Cortex of kidney (tissue), 1 donor: ENCODE data around the gene SNX4.
"Not testable (repeated sequence)": the region's sequence is repeated elsewhere in the genome, so short reads cannot be mapped to it uniquely, and the experiment has no call there.

ENCODE experiments used
- DNase-seq: peaks from one replicate; lab custom pipeline; 2025; lab: John Stamatoyannopoulos, UW

The SNX4 gene

DNA sequence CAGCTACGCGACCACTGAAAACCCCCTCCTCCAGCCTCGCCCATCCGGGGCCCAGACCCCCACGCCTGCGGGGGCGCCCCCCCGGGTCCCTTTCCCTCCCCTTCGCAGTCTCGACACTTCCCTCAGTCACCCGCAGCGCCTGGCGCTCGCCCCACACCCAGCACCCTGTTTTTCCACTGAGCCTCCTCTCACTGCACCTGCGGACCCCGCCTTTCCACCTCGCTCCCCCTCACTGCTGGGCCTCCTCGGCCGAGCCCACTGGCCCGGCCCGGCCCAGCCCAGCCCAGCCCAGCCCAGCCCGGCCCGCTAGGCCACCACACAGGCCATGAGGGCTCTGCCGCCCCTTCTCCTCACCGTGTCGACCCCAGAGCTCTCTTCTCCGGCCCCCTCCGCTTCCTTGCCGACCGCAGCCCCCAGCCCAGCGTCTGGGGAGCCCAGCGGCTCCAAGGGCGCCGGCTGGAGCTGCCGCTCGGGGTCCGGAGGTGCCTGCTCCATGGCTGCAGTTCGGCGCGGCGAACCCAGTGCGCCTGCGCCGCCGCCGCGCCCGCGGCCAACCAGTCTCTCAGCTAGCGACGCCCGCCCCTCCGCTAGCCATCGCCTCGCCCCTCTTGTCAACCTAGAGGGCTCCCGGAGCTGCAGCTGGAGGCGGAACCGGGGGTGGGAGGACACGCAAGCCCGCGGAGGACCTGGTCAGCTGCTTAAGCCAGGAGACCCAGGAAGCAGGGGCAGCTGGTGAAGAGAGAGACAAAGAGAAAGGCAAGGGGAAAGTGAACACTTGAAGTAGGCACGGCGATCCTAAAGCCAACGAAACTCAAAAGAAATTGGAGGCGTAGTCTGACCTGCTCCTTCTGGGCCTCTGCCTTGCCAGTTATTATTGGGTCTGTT is at the start of gene SNX4:
SNX4 (minus strand) TSS at position 525 of the 885 bp plus-strand sequence; CDS start at position 495, 30 bp downstream.
- no peak for DNase-seq

DNA sequence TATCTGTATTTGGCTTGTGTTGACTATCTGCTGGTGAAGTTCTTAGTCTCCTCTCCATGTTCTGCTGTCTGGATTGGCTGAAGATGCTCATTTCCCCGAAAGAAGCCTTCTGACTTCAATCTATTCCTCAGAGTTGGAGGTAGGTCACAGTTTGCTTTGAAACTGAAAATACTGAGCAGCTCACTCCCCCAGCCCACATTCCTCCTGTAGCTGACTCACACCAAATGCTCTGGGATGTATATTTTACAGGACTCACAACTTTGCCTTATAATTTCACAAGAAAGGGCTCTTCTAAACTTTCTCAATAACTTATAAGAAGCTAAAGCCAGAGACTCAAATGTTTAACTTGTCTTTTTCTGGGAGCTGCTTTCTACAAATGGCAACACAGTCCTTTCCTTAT is 36.3 kb upstream of the SNX4 start:
- no peak for DNase-seq

DNA sequence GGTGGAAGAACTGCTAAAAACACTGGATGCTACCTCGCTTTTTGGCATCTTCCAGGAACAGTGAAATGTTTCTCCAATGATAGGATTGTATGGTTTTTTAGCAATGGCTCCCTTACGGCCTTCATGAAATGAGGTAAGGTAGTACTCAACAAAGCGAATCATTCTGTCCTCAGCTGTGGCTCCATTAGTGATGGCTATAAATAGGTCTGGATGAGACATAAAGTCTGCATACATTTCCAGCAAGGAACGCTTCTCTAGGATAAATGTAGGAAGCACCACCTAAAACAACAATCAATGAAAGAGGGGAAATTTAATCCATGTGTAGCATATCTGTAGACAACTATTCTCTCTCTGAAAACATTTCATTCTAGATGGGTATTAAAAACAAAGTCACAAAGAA is 32.4 kb upstream of the SNX4 start:
- no peak for DNase-seq

- DNase-seq, result no peak
These were observed 8.9 kb upstream of the SNX4 start for GRCh38 chr3:125528920-125529319.

GRCh38 chr3:125525153-125525552 is 5.2 kb upstream of the SNX4 start:
- DNase-seq, result no peak

DNA sequence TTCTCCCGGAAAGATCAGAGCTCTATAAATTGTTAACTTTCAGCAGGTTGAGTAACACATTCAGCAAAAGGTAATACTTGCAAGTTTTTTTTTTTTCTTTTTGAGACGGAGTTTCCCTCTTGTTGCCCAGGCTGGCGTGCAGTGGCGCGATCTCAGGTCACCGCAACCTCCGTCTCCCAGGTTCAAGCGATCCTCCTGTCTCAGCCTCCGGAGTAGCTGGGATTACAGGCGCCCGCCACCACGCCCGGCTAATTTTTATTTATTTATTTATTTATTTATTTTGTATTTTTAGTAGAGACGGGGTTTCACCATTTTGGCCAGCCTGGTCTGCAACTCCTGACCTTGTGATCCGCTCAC is 539 bp upstream of the SNX4 start:
- DNase-seq, result not testable (repeated sequence)

- no peak for DNase-seq
These were observed 4.6 kb downstream of the SNX4 start for GRCh38 chr3:125515421-125515820.

DNA sequence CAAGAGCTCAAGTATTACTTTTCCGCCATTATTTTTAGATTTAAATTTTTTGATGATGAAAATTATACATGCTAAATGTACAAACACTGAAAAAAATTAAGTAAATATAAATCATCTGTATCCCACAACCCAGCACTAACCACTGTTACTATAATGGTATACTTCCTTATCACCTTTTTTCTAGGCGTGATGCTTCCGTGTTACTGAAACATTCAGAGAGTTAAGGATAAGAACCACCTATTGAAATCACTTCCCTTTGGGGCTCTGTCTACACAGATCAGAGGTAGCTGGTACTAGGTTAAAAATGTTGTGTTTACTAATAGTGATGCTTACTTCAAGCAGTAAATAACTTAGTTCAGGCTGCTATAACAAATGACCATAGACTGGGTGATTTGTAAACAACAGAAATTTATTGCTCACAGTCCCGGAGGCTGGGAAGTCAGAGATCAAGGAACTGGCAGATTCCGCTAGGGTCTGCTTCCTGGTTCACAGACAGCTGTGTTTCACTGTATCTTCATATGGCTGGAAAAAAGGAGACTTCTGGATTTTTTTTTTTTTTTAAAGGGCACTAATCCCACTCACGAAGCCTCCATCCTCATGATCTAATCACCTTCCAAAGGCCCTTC is 6.4 kb downstream of the SNX4 start:
- DNase-seq, result no peak

DNA sequence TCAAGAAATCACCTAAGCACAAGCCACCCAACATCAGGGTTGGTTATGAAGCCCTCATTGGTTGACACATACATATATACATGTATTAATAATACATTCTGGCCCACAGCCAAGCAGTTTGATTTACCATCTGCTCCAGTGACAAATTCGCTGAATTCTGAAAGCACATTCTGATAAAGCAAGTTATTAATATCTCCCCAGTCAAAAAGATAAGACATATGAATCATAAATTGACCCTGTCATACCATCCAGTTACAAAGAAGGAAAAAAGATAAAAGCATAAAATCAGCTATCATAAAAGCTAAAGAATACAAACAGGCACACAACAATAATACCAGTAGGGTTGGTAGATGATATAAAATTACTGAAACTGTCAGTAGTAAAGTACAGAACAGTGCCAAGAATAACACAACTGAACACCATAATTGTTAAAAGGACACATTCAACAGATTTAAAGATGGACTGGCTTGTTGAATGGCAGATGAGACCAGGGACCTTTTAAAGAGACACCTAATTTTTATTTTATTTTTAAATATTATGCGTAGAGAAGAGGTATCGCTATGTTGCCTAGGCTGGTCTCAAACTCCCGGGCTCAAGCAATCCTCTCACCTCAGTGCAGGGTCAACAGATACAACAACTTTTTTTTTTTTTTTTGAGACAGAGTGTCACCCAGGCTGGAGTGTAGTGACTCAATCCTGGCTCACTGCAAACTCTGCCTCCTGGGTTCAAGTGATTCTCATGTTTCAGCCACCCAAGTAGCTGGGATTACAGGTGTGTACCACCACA is 7.7 kb downstream of the SNX4 start:
- DNase-seq, result no peak

- no peak for DNase-seq
These were observed 8.4 kb downstream of the SNX4 start for GRCh38 chr3:125511420-125512118.

GRCh38 chr3:125507128-125507527 is 12.9 kb downstream of the SNX4 start:
- no peak for DNase-seq

GRCh38 chr3:125498630-125499029 is 21.4 kb downstream of the SNX4 start:
- no peak for DNase-seq

- no peak for DNase-seq
These were observed 23.3 kb downstream of the SNX4 start for GRCh38 chr3:125496701-125497100.

DNA sequence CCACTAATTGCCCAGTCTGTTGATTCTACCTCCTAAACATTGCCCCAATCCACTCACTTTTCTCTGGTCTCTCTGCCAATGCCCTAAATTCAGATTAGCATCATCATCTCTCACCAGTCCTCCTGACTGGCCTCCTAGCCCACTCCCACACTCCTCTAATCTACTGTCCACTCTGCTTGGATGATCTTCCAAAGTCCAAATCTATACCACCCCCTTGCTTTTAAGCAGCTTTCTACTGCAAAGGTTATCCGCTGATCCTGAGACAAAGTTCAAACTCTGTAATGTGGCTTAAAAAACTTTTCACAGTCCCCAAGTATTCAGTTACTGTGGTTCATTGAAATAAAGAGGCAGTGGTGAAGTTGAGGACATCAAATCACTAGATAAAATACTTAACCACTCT is 37.6 kb downstream of the SNX4 start:
- no peak for DNase-seq

- no peak for DNase-seq
These were observed 38.2 kb downstream of the SNX4 start for GRCh38 chr3:125481786-125482185.

GRCh38 chr3:125481375-125481759 is 38.6 kb downstream of the SNX4 start:
- DNase-seq, result not testable (repeated sequence)

DNA sequence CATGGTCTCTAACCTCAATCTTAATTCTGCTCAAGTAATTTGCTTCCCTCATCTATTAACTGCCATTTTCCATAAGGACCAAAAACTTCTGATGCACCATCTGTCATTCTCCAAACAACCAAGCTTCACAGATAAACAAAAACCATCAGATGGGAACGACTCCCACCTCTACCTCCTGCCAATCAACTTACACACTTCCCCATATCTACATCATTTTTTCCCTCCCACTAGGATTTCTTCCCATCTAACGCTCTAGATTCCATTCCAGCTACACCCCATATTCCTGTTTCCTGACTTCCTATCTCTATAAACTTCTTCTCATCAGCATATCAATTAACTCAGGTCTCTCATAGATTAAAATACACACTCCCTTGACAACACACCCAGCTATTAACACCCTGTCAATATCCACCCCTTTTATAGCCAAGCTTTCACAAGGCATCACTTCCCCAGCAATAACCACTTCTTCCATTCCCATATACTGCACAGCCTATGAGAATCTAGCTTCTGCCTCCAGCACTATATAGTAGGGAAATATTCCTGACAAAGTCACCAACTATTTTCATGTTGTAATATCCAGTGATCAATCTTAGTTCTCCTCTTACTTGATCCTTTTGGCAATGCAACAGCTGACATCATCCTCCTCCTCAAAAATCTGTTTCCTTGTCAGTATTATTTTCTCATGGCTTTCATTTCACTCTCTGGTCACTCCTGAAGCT is 39.2 kb downstream of the SNX4 start:
- no peak for DNase-seq

- no peak for DNase-seq
These were observed 40.9 kb downstream of the SNX4 start for GRCh38 chr3:125479091-125479490.

- DNase-seq, result no peak
These were observed 41.7 kb downstream of the SNX4 start for GRCh38 chr3:125478326-125478725.

DNA sequence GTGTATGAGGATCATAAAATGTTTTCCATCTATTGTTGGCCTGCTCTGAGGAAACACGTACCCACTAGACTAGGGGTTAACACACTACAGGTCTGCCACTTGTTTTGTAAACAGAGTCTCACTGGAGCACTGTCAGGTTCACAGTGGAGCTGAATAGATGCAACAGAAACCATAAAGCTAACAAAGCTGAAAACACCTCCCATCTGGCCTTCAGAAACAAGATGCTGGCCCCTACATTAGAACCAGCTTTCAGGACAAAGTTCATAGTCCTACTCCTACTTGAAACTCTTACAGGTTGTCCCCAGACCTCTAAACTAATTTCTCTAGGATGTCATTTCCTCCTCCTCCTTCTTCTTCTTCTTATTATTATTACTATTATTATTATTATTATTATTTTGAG is 42.3 kb downstream of the SNX4 start:
- no peak for DNase-seq

- DNase-seq, result no peak
These were observed 49.3 kb downstream of the SNX4 start for GRCh38 chr3:125470671-125471070.
